Middle frontal gyrus (tissue), 1 donor: ENCODE data around the gene TSEN2.
"Not testable (repeated sequence)": the region's sequence is repeated elsewhere in the genome, so short reads cannot be mapped to it uniquely, and the experiment has no call there.

Experiments used
- DNase-seq: peaks from one replicate; pipeline ENCODE4 v3.0.0-alpha.2; 2015; ENCODE audit warnings: low spot score; ENCODE audit errors: extremely low spot score

TSEN2 gene

DNA sequence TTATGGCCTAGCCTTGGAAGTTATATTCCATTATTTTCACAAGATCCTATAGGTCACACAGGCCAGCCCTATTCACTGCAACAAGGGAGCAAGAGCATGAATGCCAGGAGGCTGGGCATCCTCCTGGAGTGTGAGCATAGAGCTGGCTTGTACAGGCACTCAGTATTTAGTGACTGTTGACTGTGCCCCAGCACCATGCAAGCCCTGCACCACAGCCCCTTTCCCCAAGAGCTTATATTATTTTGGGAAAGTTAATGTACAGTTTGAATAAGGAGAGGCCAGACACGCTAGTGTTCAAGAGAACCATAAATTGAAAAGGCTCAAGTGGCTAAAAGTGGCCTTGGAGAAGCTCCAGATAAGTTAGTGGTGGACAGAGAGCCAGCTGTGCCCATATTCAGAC lies 32.3 kb upstream of the TSEN2 start:
- DNase-seq = no peak

DNA sequence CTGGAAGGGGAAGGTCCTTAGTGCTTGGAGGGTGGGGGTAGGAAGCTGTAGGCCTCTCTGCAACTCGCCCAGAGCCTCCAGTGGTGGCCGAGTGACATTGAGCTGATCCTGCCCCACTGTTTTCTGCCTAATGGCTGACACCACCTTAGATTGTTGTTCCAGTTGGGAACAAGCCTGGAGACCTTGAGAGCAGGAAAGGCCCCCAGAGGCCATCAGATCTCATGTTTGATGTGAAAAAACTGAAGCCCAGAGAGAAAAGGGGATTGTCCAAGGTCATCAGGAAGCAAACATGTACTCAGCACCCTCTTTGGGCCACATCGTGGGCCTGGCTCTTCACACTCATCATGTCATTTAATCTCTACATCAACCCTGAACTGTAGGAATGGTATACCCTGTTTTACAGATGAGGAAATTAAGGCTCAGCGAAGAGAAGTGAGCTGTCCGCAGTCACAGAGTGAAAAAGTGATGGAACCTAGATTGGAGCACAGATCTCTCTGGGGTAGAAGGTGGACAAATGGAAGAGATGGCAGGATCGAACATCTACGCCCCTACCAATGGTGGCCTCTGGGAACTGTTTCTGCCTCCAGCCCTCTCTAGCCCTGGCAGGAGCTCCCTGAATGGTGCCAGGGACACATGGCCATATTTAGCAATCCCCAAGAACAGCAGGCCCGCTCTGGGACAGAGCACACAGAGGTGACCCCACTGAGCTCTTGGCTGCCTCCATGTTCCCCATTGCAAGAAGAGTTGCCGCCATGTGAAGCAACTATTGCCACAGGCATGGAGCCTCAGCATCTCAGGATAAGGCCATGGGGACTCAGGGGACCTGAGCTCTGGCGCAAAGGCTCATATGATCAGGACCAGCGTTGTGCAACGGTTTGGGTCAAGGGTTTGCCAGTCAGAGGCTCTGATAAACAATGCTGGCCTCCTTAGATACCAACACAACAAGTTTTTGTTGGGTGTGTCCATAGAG lies 31.6 kb upstream of the TSEN2 start:
- no peak for DNase-seq

DNA sequence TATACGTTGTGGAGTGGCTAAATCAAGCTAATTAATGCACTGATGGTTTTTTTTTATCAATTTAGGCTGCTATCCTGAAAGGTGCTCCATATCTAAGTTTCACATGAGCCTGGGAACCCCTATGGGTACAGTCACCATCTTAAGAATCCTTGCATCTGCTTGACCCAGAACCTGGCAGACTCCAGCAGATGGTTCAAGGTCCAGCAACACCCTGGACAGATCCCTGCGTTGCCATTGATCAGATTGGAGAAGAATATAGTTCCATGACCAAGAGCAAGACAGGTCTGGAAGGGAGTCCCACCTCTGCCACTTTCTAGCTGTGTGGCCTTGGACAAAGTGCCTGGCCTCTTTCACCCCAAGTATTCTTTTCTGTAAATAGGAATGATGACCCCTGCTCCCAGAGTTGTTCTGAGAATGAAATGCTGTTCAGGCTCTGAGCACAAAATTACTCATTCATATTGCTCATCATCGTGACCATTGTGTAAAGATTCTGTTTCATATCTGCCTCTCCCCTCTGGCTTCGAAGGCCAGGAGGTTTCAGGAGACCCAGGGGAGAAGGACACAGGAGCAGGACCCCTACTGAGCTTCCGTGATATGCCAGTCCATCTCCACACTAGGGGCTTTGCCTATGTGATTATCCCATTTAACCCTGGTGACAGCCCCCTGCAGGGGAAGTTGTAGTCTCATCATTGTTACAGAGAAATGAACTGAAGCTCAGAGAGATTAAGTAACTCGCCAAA lies 30.0 kb upstream of the TSEN2 start:
- DNase-seq = no peak

DNA sequence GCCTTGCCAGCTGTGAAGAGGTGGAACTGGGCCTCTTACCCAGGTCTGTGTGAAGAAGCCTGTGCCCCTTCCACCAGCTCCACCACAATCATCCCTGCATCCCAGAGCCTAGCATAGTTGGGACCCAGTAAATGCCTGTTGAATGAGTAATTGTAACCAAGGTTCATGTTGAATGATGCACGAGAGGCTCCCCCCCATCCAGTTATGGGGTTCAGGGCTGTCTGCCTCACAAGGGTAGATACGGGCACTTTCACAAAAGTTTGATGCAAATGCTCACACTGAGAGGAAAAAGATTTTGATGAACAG lies 29.5 kb upstream of the TSEN2 start:
- DNase-seq = no peak

DNA sequence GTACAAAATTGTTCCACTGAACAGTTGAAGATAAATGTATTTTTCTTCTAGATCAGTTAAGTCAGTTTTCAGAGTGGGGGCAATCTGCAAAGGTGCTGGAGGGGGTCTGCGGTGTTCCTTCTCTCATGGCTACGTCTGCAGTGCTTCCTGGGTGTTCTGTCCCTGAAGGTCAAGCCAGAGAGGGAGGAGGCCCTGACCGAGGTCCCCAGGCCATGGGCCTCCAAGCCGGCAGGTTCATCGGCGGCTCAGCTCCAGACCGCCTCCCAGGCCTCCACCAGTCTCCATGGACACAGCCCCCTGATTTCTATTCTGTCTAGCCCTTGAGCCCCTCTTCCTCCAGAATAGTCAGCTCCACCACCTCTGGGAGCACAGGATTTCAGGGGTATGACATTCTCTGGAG lies 28.5 kb upstream of the TSEN2 start:
- no peak for DNase-seq

DNA sequence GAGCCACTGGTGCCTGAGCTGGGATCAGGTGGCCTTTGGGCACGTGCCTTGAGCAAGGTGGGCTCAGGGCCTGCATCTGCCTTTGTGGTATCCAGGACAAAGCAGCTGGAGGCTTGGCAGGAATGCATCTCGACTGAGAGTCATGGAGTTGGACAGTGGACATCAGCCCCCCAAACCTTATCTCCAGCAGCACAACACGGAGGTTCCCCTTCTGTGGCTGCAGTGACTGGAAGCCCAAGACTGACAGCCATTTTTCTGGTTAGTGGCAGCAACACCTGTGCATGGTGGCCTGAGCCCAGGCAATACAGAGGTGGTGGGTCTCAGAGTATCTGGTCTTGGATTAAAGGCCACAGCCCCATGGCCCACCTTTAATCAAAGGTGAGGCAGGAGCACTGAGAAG lies 27.8 kb upstream of the TSEN2 start:
- no peak for DNase-seq

DNA sequence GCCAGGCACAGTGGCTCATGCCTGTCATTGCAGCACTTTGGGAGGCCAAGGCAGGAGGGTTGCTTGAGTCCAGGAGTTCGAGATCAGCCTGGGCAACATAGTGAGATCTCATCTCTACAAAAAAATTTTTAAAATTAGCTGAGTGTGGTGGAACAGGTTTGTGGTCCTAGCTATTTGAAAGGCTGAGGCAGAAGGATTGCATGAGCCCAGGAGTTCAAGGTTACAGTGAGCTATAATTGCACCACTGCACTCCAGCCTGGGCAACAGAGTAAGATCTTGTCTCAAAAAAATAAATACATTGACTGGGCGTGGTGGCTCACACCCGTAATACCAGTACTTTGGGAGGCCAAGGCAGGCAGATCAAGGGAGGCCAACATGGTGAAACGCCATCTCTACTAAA lies 26.9 kb upstream of the TSEN2 start:
- not testable (repeated sequence) for DNase-seq

DNA sequence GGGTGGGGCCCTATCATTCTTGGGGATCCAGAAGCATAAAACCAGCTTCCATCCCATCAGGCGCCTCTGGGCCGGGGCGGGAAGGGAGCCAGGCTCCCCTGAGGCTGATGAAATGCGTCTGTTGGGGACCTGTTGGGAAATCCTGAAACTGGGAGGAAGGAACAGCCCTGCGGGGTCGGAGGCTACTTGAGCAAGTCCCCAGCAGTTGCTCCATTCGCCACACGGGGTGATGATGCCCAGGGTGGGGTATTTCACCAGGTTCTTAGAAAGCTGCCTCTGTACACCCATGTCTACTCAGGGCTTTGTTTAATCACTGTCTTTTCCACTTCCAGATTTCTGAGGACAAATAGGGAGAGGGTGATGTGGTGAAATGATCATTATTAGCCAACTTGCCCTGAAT lies 25.4 kb upstream of the TSEN2 start:
- no peak for DNase-seq

DNA sequence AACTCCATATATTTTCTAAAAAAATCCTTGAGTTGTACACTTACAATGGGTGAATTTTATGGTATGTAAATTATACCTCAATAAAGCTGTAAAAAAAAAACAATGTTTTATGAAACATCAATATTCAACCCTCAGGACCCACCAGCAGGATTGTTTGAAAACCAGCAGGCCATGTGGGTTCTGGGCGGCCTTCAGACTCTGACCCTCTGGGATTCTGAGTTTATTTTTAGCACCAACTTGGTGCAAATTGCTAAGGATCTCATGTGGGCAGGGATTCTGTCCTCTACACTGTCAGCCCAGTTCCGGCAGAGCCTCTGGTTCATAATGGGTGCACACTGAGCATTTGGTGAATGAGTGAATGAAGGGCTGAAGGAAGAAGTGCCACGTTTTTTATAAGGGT lies 24.2 kb upstream of the TSEN2 start:
- no peak for DNase-seq

DNA sequence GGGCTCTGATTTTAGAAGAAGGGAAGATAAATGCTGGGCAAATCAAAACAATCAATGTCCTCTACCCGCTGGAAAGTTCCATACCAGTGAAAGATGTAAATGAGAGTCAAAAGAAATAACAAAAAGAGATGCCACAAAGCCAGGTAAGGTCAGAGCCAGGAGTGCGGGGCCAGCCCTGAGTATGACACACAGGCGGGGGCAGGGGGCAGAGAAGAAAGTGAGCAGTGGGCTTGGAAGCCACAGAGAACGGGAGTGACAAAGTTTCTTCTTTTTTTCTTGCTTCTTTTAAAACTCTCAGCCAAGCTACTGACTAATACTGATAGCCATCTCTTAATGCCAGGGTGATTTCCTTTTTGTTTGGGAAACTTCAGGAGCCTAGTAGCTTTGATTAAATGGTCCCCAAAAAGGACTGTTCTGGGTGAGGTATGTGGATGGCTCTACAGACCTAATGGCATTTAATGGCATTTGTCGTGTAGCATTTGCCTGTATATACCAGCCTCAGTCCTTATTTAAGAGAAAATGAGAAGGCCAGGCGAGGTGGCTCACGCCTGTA lies 23.1 kb upstream of the TSEN2 start:
- no peak for DNase-seq

DNA sequence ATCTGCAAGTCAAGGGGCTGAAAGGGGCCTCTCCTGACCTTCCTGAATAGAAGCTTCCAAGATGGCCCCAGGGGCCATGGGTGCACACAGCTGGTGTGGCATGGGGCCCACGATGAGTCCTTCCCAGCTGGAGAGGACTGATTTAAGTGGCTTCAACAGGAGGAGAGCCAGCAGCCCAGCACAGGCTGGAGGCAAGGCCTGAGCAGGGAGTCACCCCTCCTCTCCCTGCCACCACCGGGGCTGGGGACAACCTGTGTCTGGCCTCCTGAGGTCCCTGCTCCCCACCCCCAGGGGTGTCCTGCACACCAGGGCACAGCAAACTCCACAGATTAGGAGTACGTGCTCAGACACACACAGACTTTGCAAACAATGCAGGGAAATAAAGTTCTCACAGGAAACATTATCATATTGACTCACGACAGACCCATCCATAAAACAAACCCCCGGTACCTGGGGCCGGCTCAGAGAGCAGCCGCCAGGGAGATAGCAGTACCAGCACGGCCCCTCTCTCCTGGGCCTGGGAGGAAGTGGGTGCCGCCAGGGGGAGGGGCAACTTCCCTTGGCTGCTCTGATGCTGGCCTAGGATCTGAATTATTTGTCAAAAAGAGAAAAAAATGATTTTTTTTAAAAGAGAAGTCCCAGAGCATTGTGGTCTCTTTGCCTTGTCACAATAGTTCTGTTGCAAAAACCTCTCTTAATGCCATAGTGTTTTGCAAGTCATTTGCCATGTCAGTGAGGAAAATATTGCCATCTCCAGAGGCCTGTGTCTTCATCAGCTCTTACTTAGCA lies 21.9 kb upstream of the TSEN2 start:
- no peak for DNase-seq

DNA sequence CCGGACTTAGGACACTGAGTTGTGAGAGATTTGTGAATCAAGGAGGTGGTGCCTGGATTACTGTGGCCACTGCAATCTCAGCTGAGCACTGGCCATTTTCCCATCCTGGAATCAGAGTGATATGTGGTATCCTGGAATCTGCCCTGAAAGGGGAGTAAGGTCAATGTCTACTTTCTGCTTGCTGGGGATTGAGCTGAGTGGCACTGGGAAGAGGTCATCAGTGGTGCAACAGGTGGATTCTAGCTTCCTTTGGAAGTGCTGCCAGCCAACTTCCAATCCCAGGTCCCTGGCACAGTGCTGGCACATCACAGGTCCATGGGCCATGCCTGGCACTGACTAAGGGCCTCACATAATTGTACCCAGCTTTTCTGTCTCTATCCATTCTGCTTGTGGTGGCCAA lies 20.6 kb upstream of the TSEN2 start:
- no peak for DNase-seq

DNA sequence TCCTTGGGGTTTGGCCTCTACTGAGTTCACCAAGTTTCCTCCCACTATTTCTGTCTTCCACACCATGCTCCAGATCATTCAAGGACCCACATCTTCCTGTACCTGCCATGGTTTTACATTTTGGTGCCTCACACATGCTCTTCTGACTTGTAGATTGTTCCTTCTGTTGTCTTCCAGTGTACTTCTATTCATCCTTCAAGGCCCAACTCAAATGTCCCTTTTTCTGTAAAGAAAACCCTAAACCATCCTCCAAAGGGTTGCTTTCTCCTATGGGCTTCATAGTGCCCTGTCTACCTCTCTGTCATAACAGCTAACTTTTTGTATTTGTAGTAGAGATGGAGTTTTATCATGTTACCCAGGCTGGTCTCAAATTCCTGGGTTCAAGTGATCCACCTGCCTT lies 20.1 kb upstream of the TSEN2 start:
- no peak for DNase-seq

DNA sequence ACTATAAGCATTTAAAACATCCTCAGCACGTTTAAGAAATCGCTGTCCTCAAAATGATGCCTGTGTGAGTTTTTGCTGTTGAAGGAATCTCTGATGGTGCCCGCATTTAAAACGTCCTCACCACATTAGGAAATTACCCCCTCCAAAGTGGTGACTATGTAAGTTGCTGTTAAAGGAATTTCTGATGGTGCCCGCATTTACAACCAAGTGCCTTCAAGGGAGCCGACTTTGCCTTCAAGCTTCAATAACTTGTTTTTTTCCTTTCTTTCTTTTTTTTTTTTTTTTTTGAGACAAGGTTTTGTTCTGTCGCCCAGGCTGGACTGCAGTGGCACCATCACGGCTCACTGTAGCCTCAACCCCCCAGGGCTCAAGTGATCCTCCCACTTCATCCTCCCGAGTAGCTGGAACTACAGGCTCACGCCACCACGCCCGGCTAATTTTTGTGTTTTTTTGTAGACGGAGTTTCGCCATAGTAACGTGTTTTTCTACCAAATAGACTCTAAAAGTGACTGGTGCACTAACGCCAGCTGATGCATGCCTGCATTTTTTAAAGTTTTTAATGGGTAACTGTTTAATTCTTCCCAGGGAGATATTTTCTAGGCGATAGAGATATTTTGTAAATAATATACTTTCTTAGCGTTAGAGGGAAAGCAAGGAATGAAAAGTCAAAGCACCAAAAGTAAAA lies 19.0 kb upstream of the TSEN2 start:
- no peak for DNase-seq

DNA sequence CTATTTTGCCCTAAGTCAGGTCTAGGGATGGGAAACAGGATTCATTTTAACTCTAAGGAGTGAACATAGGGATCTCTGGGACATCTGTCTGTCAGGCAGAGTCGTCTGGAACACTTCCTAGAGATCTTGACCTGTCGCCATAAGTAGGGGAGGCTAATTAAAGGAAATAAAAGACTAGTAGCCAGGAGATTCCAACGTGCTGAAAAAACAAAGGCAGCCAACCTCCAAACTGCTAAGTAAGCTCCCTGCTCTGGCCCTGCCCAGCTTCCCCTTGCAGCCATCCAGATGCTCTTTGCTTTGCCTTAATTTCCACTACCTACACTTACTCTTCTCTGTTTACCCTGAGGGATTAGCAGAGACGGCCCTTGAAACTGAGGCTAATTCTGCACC lies 18.4 kb upstream of the TSEN2 start:
- DNase-seq = no peak

DNA sequence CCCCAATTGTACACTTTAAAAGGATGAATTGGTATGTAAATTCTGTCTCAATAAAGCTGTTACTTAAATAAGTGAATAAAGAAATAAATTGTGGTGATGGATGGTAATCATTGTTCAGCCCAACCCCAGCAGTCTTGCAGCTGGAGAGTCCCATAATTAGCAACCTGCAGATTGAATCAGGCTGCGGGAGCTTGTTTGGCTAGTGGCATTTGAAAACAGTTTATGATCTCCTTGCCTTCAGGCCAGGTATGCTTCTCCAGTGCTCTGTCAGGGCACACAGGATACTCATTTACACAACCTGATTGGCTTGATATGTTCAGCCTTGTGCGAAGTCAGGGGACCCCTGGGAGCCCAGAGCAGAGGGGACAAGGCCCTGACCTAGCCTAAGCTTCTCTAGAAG lies 16.5 kb upstream of the TSEN2 start:
- no peak for DNase-seq

DNA sequence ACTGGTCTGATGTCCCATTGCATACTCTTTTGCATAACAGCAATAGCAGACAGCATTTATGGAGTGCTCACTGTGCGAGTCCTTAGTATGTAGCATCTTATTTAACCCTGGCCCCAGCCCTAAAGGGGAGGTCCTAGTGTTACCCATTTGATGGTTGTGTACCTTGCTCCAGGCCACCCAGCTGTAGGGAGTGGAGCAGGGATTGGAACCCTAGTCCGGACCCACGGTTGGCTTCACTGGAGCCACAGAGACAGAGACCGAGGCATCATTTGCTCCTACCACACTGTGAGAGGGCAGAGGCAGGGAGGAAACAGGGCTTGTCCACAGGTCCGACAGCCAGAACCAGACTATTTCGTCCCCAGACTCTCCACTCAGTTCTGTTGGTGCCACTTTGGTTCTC lies 16.0 kb upstream of the TSEN2 start:
- no peak for DNase-seq

DNA sequence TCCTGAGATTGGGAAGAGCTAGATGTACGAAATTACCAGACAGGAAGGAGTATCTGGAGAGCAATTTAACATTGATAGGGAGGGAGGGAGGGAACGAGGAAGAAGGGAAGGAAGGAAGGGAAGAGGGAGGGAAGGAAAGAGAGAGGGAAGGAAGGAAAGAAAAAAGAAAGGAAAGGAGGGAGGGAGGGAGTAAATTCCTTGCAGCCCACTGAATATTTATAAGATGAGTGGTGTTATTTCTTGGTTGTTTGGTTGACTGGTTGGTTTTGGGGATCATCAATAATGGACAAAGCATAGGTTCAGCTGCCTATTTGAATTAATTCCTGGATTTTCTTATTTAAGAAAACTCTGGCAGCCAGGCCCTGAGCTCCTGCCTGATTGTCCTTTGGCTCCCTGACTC lies 15.5 kb upstream of the TSEN2 start:
- DNase-seq = no peak

DNA sequence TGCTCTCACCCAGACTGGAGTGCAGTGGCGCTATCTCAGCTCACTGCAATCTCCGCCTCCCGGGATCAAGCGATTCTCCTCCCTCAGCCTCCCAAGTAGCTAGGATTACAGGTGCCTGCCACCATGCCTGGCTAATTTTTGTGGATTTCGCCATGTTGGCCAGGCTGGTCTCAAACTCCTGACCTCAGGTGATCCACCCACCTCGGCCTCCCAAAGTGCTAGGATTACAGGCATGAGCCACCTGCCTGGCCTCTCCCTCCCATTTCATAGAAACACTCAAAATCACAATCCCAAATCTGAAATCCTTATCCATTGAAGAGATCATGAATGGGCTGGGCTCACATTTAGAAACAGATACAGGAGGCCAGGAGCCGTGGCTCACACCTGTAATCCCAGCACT lies 15.1 kb upstream of the TSEN2 start:
- DNase-seq = not testable (repeated sequence)

DNA sequence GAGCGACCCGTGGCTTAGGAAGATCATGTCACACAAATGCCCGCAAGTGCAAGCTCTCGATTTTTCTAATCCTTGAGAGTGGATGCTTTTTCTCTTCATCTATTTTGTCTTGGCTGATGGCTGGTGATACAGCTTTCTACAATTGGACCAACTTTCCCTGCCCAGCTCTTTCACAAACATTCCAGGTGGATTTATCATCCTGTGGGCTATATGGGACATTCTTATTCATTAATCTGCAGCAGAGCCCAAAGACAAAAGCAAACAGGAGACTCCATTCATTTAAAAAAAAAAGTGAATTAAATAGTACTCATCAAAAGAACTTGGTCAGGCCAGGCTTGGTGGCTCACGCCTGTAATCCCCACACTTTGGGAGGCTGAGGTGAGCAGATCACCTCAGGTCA lies 14.2 kb upstream of the TSEN2 start:
- no peak for DNase-seq

DNA sequence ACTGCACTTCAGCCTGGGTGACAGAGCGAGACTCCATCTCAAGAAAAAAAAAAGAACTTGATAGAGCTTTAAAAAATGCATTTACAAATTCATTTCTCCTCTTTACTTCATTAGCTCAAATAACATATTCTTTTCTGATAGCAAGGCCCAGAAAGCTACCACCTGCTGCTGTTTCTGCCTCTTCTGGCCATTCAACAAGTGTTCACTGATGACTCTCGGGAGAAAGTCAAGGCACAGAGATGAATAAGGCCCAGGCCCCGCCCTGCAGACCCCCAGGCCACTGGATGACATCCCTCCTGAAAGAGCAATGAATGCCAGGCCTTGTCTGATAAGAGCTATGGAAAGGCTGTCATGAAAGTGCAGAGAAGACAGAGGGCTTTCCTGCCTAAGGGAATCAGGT lies 13.6 kb upstream of the TSEN2 start:
- no peak for DNase-seq
